EL (cell line): Measurements from ENCODE around the gene HK3.

Source experiments
- DNase-seq: peaks from one replicate; pipeline ENCODE4 v3.0.0-alpha.2; 2016

The HK3 gene

DNA sequence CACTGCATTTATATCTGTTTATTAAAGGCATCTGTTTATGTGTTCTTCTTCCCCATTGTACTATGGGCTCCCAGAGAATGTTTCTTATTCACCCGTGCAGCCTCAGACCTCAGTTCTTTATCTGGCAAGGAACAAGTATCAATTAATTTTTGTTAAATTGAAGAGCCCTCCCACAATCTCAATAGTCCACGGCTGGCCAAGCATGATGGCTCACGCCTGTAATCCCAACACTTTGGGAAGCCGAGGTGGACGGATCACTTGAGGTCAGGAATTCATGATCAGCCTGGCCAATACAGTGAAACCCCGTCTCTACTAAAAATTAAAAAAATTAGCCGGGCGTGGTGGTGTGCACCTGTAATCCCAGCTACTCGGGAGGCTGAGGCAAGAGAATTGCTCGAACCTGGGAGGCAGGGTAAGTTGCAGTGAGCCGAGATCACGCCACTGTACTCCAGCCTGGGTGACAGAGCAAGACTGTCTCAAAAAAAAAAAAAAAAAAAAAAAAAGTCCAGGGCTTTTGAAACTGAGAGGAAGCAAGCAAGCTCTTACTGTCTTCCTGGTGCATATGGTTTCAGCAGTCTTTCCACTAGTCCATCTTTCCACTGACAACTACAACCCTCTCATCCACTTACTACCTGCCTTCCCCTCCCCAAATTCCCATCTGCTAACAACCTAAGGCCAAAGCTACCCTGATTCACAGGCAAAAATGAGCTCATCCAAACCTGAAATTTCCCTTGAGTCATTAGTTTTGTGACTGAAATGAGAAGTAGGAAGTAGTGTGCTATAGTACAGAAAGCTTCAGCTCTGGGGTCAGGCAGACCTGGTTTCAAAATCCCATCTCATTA lies 2.3 kb upstream of the HK3 start:
- DNase-seq = no peak

DNA sequence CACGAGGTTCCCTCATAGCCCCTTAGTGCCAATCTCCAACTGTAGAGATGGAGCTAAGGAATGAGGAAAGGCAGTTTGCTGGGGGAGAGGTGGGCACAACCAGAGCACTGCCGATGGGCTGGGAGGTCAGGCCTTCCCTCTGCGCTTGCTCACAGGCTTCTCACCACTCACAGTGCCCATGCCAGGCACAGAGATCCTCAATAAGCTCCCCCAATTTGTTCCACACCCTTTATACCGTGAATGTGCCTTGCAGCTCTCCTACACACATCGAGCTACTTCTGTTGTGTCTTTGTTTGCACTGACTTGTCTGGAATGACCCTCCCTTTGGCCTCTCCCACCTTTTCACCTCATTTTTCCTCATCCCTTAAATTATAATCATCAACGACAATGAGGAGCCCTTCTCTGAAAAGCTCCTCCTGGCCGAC lies 1.6 kb upstream of the HK3 start:
- DNase-seq = no peak

DNA sequence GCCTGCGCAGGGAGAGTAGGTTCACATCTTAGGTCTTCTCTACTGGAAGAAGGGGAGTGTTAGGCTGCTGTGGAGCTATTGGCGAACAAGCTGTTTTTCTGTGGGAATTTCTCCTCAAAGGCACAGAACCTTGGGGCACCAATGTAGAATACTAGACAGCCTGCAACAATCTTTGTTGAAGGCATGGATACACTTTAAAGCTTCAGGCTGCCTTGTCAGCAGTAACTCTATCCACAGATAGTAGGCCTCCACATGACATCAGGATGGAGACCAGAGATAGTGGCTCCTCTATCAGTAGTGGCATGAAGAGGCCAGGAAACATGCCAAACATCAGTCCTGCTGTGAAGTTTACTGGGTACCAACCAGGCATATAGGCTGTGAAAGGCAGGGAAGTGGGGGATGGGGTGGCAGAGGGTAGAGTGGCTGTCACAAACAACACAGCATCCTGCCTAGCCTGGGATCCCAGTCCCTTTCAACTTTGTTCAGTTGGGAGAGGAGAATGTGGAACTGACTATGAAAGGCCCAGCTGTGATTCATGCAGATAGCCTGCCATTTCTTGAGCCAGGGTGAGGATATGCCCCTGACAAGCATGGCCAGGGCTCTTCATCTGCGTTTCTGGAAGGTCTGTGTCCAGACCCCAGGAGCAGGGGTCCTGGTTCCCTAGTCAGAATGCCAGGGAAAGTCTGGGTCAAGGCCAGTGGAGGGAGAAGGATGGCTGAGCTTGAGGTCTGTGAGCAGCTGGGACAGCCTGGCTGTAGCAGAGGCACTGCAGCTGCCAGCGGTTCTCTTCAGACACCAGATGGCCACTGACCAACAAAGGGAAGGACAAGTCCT lies 1.0 kb upstream of the HK3 start:
- DNase-seq = no peak

DNA sequence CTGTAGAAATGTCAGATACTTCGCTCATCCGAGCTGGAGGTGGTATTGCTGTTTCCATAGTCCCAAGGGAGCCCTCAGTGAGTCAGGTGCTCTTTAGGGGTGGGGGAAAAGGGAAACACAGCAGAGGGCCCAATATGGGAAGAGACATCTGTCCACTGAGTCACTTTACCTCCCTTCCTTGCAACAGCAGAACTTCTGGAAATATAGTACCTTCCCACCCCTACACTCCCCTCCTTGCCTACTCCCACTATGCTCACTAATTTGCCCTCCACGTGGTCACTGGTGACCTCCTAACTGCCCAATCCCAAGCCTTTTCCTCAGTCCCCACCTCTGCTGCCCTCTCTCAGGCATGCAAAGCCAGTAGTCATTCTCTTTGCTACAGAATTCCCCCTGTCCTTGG lies 1.9 kb downstream of the HK3 start:
- no peak for DNase-seq

DNA sequence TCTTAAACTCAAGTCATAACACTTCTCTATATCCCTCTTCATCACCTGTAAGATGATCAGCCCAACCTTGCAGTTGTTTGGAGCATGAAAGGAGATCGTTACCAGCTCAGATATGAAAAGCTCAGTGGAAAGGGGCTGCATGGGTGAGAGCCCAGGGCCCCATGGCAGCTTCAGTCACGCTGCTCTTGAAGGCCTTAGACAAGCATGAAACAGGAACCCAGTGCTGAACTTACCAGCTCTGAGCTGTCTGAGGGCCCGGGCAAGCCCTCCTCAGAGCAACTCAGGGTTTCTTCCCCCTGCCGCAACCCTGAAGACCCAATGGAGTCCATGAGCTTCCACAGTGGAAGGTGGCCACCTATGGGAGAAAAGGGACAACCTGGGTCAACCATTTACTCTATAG lies 3.3 kb downstream of the HK3 start:
- no peak for DNase-seq

DNA sequence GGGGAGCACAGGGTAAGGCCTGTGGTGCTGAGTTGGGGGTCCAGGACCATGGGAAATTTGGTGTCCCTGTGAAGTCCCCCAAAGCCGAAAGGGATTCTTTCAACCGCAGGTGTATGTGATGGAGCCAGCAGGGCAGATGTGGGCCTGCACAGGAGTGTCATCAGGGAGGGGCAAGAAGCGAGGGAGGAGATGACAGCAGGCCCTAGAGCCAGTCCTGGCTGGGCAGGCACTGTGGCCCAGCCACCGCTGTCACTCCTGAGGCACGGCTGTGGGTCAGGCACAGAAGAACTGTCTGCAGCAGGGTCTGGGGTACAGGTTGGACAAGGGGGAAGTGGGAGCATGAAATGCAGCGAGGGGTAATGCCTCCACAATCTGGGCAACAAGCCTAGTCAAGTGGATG lies 4.8 kb downstream of the HK3 start:
- DNase-seq = no peak

DNA sequence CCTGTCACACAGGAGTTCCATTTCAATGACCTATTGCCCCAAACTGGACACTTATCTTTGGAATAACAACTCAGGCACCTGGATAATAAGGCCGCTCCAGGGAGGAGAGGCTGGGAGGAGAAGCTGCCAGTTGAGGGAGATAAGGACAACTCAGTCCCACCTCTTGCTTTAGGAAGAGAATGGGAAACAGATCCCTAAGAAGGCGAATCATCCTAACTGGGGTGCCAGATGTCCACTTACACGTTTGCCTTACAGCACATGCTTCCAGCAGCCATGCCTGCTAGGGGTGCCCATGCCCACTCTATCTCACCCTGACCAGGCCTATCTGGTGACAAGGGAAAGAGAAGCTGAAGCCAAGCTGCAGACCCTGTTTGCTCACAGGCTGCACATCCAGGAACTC lies 6.5 kb downstream of the HK3 start:
- no peak for DNase-seq

DNA sequence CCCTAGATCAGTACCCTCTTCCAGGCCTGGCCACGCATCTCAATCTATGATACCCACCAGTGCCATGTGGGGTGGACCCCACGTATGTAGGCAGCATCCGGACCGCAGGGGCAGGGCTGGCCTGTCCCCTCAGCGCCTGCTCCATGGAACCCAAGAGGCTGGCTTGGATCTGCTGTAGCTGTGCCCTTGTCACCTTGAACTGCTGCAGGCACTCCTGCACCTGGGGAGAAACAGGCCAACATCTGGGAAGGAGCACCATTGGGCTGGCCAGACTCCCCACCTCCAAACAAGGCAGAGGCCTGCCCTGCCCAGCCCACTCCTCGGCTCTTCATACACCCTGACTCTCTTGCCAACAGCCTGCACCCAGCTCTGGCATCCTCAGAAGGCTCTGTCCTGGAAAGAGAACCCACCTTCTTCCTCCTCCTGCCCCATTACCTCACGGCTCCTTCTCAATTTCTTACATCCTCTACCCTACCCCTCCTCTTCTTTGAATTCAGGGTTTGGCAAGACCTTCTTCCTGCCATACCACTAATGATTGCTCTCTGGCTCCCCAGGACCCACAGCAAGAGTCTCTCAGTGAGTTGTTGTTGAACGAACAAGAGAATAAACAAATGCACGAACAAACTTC lies 7.7 kb downstream of the HK3 start:
- DNase-seq = no peak

DNA sequence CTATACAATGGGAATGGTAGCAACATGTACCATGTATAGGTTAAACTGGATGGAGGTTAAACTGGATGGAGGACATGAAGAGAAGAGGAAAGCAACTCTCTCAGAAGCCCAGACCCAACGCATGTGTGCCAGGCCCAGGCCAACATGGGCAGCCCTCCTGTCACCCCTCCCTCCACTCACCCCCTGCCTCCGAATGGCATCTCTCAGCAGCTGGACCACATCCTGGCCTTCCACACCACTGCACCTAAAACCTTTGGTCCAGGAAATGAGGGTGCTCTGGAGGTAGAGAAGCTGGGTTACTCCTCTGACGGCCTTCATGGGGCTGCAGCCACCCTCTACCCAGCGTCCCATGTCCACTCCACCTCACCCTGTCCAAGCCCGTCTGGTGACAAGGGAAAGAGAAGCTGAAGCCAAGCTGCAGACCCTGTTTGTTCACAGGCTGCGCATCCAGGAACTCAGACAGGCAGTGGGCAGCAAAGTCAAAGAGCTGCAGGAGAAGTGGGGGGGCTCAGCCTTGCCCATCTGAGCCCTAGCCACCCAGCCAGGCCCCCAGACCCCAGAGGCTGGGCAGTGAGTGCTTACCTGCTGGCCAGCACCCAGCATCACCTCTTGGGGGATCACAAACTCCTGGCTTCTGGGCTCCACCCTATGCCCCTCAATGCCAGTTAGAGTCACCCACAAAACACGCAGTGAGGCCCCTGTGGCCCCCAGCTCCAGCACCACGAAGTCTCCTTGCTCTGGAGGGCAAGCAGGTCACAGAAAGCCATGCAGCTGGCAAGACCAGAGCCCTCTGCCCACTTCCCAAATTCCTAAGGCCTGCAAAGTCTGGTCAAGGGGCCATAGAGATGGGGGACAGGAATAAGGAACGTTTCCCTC lies 8.5 kb downstream of the HK3 start:
- no peak for DNase-seq

DNA sequence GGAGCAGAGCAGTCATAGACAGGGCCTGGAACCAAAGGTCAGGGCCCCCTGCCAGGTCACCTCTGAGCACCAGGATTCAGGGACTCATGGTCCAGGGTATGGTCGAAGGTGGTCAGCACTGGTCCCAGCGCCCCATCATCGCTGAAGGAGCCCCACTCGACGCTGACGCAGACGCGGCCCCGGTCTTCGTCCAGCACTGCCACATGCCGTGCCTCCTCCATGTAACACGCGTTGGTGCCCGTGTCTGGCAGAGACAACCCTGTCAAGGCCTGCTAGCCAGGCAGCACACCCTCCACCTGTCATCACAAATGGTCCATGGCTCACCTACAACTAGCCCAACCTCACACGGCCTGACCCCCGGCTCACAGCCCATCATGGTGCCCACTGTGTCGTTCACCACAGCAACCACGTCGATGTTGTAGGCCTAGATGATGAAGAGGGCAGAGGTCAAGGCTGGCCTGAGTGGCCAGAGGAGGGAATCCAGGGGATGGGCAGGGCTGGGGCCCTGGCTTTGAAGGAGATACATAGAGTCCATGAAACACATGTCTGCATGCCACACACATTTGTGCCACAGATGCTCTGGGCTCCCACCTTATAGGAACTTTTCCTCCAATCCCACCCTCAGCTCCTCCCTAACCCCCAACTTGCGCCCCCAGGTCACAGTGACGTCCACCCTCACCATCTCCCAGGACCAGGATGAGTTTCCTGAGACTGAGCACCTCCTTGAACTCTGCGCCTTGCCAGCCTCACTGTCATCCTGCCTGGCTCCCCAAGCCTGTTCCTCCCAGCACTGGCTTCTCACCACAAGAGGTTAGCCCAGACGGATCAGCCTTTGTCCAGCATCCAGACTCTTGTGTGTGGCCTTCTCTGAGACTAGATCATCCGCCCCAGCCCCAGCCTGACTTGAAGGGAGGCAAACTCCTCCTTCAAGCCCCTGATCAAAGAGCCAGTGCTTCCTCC lies 9.5 kb downstream of the HK3 start:
- no peak for DNase-seq

DNA sequence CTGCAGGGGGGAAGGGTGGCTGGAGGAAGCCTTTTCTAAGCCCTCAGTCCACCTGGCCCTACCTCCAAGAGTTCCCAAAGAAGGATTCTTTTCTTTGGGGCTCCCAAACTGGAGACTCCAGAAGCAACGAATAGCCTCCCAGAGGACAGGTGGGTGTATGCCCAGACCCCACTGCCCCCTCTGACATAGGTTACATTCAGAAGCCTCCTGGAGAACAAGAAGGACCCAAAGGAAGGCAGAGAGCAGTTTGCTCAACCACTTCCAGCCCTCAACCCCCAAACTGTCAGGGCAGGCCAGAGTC lies 10.3 kb downstream of the HK3 start:
- no peak for DNase-seq

DNA sequence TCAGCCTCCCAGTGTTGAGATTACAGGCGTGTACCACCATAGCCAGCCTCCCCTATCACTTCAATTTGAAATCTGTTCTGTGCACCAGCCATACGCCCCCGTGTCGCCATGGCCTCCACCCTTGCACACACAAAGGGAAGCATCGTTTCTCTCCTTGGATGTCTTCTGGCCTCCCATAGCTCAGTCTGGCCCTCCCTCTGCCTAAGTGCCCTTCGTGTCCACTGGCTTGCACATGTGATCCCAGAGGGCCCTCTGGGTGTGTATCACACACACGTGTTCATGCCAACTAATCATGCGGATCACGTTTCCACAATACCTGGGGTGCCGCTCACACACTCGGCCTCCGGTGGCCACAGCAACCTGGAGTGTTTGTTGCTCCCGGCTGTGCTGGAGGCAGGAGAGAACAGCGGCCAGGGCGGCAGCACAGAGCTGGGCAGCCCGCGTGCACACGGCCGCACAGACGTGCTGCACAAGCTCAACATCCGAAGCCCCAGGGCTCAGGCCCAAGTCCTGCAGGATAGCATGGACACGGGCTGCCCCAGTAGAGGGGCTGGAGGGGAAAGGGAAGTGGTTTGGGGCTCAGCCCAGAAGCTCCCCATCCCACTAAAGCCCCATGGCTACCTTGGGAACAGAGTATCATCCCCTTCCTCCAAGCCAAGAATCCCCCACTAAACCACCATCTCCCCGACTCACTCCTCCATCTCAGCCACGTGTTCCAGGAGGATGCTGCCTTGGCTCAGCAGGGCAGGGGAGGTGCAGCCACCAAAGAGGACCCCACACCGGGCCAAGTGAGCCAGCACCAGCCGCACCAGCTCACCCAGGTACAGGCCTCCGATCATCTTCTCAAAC lies 10.9 kb downstream of the HK3 start:
- no peak for DNase-seq

DNA sequence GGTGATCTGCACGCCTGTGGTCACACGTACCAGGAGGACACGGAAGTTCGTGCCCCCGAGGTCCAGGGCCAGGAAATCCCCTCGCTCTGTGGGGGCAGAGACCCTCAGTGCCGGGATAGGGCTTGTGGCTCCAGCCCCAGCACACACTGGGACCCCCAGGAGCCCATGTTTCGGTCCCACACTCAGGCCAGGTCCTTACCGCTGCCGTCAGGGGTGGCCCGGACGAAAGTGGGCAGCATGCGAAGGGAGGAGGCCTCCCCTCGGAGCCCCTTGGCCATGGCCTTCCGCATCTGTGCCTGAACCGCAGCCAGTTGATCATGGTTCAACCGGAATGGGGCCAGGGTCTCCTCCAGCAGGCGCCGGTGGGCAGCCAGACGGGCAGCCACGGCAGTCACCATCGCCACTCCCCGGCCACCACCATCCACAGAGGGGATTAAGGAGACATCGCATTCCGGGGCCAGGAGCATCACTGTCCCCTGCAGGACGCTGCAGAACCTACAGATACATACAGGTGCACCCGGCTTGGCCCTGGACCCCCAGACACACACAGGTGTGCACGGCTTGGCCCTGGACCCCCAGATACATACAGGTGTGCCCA lies 11.8 kb downstream of the HK3 start:
- DNase-seq = no peak

DNA sequence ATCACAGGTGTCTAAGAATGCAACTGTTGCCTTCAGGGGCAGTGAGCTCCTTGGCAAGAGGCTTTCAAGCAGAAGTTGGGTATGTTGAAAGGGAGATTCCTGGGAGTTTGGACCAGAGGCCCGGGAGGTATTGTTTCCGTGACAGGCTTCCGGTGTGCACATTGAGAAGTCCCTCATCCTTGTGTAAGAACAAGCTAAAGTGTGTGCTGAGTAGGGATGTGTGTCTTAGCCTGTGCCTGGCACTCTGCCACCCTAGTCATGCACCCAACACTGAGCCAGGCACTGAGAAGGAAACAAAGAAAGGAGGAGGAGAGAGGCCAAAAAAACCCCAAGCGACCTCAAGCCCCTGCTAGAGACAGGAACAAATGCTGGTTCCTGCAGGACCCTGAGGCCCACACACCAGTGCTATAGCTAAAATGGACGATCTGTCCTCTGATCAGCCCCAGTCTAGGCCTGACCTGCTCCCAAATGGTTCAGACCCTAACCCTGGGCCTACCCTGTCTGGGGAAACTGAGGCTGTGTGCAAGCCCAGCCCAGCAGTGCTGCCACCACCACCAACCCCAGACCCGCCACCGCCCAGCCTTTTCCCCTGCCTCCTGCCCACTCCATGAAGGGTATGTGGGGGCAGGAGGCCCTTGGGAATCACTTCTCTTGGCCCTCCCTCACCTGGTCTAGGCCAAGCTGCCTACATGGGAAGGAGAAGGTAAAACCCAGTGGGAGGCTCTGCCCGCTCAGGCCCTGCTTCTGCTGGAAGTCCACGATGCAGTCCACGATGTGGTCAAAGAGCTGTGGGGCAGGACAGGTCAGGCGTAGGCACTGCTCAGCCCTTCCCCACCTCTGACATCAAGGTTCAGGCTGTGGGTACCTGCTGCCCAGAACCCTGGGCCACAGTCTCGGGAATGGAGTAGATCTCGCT lies 12.6 kb downstream of the HK3 start:
- DNase-seq = no peak

DNA sequence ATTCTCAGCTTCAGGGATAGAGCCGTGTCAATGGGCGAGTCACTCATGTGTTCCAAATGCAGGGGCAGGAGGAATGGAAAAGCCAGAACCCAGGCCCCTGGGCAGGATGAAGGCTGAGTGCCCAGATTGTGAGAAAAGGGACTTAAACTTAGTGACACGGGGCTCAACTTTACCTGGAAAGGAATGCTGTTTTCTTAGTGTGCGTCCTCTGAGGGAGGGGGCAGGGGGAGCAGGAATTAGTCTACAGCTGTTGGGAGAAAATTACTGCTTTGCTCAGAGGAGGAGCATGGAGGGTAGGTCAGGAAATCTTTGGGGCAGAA lies 14.6 kb downstream of the HK3 start:
- DNase-seq = no peak

DNA sequence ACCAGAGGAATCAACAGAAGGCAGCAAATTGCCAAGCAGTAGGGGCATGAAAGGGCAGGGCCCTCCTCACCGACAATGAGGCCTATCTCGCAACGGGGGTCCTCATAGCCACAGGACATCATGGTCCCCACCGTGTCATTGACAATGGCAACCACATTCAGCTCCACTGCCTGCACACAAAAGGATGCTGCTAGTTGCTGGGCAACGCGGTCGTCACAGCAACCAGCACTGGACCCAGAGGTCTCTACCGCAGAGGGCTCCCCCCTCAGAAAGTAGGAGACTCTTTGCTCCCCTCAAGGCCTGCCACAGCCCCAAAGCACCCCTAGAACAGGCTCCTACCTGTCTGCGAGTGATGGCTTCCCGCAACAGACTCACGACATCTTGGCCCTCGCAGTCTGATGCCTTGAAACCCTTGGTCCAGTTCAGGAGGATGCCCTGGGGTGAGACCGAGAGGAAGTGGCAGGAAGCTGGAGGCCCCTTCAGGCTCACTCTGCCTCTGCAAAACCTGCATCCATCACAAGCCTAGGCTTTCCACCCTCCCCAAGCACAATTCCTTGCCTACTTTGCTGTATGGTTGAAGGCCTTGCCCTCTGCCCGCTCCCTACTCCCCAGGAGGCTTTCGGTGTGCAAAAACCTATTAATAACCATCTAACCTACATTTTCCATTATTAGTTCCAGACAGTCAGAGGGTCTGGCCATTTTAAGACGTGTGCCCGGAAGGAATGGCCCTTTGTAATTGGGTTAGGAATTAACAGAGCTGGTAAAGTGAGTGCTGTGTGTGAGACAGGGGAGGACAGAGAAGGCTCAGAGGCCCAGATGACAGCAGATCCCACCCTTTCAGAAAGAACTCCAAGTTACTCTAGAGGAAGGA lies 15.2 kb downstream of the HK3 start:
- no peak for DNase-seq

DNA sequence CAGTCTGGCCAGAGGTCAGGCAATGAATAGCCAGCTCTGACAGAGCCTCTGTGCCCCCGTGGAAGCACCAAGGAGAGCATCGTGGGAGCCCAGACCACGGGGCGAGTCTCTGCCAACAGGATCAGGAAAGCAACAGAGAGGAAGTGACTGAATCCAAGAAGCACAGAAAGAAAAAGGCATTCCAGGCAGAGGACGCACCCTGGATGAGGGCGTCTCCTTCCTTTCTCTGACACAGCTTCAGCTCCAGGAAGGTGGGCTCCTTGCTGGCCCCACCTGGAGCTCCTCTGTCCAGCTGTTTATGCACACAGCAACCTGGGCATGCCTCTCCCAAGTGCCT lies 16.6 kb downstream of the HK3 start:
- DNase-seq = no peak

DNA sequence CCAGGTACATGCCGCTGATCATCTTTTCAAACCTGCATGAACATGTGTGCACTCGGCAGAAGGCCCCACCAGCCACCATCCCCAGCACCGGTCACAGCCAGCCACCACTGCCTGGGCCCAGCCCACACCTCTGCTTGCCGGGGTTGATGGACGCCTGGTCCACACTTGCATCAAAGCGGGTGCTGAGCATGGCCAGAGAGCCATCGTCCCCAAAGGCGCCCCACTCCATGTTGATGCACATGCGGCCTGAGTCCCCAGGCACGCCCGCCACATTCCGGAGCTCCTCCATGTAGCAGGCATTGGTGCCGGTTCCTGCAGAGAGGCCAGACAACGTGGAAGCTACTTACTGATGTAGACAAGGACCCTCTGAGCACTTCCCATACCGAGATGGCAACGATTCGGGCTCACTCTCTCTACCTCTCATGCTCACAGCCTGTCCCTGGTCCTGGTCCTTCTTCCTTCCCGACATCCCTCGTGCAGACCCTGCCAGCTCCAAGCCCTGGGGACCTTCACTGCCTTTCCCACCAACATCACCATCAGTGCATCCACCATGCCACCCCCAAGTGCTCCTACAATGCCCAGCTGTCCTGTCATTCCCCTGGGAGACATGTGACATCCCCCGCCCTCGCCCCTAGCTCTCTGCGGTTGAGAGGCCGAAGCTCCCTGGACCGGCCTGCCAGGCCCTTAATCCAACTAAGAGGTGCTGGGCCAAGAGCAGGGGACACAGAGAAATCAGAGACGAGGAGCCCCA lies 17.2 kb downstream of the HK3 start:
- no peak for DNase-seq
